ENCODE data around the gene TRPV4.
A peak's percentile ranks its signal among the peaks of the same experiment; 100 is the strongest.
"Not testable (repeated sequence)": the region's sequence is repeated elsewhere in the genome, so short reads cannot be mapped to it uniquely, and the experiment has no call there.

The TRPV4 gene

DNA sequence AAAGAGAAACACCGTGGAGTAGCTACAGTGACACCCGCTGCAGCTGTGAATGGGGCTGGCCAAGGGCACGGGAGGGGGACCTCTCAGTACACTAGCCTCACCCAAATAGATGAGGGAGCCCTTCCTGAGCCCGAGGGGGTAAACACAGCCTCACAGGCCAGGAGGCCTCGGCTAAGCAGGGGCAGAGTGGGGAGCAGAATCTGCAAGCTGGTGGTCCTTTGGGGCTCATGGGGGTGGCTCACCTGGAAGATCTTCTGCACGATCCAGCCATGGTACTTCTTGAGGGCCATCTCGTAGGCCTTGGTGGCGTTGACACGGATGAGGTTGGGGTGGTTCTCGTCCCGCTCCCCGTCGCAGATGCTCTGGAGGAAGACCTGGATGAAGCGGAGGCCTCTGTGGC is 22.2 kb upstream of the TRPV4 start:
- no peak for DNase-seq (ENCODE audit: insufficient read length)
- no peak for FAIRE-seq
- no peak for TF ChIP-seq POLR2AphosphoS5 (IDR thresholded peaks at IDR 0.05; ENCODE audit: low read depth, low read length)
- no peak for TF ChIP-seq TAF1 (IDR thresholded peaks at IDR 0.05; ENCODE audit: borderline replicate concordance, low read depth, low read length)
- no peak for TF ChIP-seq POLR2A (IDR thresholded peaks at IDR 0.05; ENCODE audit: low read depth, low read length)

GRCh38 chr12:109850518-109850917 is 17.3 kb upstream of the TRPV4 start:
- not testable (repeated sequence) for FAIRE-seq; DNase-seq (ENCODE audit: insufficient read length)

GRCh38 chr12:109847142-109847735 is 14.0 kb upstream of the TRPV4 start:
- no peak for FAIRE-seq
- no peak for TF ChIP-seq TAF1 (IDR thresholded peaks at IDR 0.05; ENCODE audit: borderline replicate concordance, low read depth, low read length)
- TF ChIP-seq POLR2AphosphoS5 (IDR thresholded peaks at IDR 0.05; ENCODE audit: low read depth, low read length) = no peak
- no peak for TF ChIP-seq POLR2A (IDR thresholded peaks at IDR 0.05; ENCODE audit: low read depth, low read length)
- no peak for DNase-seq (ENCODE audit: insufficient read length)

DNA sequence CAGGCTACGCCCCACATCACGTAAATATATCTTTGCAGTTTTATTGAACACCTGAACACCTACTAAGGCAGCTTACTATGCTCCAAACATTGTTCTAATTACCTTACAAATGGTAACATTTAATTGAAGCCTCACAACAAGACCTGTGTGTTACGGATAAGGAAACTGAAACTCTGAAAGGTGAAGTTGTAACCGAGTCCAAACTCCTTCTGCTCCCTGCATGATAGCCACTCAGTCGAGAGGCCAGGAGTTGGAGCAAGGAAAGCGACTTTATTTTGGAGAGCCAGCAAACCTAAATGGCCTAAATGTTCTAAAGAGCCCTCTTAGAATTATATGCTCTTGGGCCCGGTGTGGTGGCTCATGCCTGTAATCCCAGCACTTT is 12.6 kb upstream of the TRPV4 start:
- TF ChIP-seq POLR2A (IDR thresholded peaks at IDR 0.05; ENCODE audit: low read depth, low read length) = no peak
- no peak for TF ChIP-seq TAF1 (IDR thresholded peaks at IDR 0.05; ENCODE audit: borderline replicate concordance, low read depth, low read length)
- TF ChIP-seq POLR2AphosphoS5 (IDR thresholded peaks at IDR 0.05; ENCODE audit: low read depth, low read length) = no peak
- DNase-seq (ENCODE audit: insufficient read length) (no peak), FAIRE-seq (no peak)

- DNase-seq (ENCODE audit: insufficient read length) = peak; percentile 94
- TF ChIP-seq POLR2A (IDR thresholded peaks at IDR 0.05; ENCODE audit: low read depth, low read length) (no peak), POLR2AphosphoS5 (IDR thresholded peaks at IDR 0.05; ENCODE audit: low read depth, low read length) (no peak), TAF1 (IDR thresholded peaks at IDR 0.05; ENCODE audit: borderline replicate concordance, low read depth, low read length) (no peak)
- FAIRE-seq = peak; percentile 93
These were observed 12.0 kb upstream of the TRPV4 start for GRCh38 chr12:109844983-109845823.

- no peak for DNase-seq (ENCODE audit: insufficient read length)
- TF ChIP-seq POLR2AphosphoS5 (IDR thresholded peaks at IDR 0.05; ENCODE audit: low read depth, low read length) = no peak
- TF ChIP-seq TAF1 (IDR thresholded peaks at IDR 0.05; ENCODE audit: borderline replicate concordance, low read depth, low read length) = no peak
- TF ChIP-seq POLR2A (IDR thresholded peaks at IDR 0.05; ENCODE audit: low read depth, low read length) = no peak
- FAIRE-seq = no peak
These were observed 10.9 kb upstream of the TRPV4 start for GRCh38 chr12:109844091-109844490.

- FAIRE-seq (no peak), DNase-seq (ENCODE audit: insufficient read length) (no peak)
- TF ChIP-seq POLR2AphosphoS5 (IDR thresholded peaks at IDR 0.05; ENCODE audit: low read depth, low read length) (no peak), POLR2A (IDR thresholded peaks at IDR 0.05; ENCODE audit: low read depth, low read length) (no peak), TAF1 (IDR thresholded peaks at IDR 0.05; ENCODE audit: borderline replicate concordance, low read depth, low read length) (no peak)
These were observed 8.8 kb upstream of the TRPV4 start for GRCh38 chr12:109842021-109842420.

GRCh38 chr12:109841356-109841755 is 8.2 kb upstream of the TRPV4 start:
- FAIRE-seq (no peak), DNase-seq (ENCODE audit: insufficient read length) (no peak)
- TF ChIP-seq POLR2AphosphoS5 (IDR thresholded peaks at IDR 0.05; ENCODE audit: low read depth, low read length) (no peak), POLR2A (IDR thresholded peaks at IDR 0.05; ENCODE audit: low read depth, low read length) (no peak), TAF1 (IDR thresholded peaks at IDR 0.05; ENCODE audit: borderline replicate concordance, low read depth, low read length) (no peak)

DNA sequence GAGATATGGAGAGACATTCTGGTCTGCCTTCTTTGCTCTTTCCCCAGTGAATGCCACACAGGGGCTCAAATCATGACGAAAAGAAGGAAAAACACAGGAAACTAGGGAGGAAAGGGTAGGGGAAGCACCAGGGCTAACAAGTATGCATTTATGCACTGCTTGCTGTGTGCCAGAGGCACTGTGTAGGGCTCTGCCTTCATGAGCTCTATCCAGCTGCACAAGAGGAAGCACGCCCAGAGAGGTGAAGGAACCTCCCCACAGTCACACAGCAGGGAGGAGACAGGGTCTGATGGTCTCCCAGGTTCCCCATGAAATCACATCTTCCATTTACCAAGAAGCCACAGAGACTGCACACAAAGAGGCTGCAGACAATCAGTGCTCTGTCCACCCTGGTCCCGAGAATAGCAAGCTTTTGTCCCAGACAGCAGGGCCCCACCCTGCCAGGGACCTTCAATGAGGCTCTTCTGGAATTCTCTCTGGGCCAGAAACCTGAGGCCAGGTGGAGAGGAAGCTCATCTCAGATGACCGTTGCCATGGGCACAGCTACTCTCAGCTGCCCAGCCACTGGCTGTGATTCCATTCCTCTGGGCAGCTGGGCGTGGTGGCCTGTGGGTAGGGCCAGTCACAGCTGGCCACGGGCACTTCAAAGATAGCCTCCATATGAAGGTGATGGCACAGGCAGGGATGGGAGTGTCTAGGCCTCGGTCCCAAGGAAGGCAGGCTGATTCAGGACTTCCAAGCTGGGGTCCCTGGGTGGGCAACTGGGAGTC is 7.3 kb upstream of the TRPV4 start:
- TF ChIP-seq POLR2AphosphoS5 (IDR thresholded peaks at IDR 0.05; ENCODE audit: low read depth, low read length) (no peak), TAF1 (IDR thresholded peaks at IDR 0.05; ENCODE audit: borderline replicate concordance, low read depth, low read length) (no peak), POLR2A (IDR thresholded peaks at IDR 0.05; ENCODE audit: low read depth, low read length) (no peak)
- DNase-seq (ENCODE audit: insufficient read length) (no peak), FAIRE-seq (no peak)

GRCh38 chr12:109839444-109839843 is 6.2 kb upstream of the TRPV4 start:
- no peak for FAIRE-seq

DNA sequence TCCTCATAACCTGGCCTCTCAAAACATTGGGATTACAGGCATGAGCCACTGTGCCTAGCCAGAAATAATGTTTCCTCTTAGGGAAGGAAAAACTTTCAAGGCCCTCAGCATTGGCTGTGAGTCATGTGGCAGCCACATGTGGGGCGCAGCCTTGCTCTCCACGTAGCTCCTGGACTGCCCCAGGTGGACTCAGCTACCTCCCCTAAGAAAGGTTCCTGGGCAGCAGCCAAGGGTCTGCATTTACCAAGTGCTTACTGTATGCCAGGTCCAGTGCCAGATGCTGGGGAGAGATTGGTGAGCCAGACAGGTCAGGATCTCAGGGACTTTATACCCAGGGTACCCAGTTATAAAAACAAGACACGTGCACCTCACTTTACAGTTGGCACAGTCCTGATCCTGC is 3.7 kb upstream of the TRPV4 start:
- FAIRE-seq (no peak), DNase-seq (ENCODE audit: insufficient read length) (no peak)
- no peak for TF ChIP-seq POLR2A (IDR thresholded peaks at IDR 0.05; ENCODE audit: low read depth, low read length)
- no peak for TF ChIP-seq POLR2AphosphoS5 (IDR thresholded peaks at IDR 0.05; ENCODE audit: low read depth, low read length)
- no peak for TF ChIP-seq TAF1 (IDR thresholded peaks at IDR 0.05; ENCODE audit: borderline replicate concordance, low read depth, low read length)

More at GRCh38 chr12:109839444-109839843, 6.2 kb upstream of the TRPV4 start:
- no peak for TF ChIP-seq POLR2A (IDR thresholded peaks at IDR 0.05; ENCODE audit: low read depth, low read length)
- no peak for TF ChIP-seq TAF1 (IDR thresholded peaks at IDR 0.05; ENCODE audit: borderline replicate concordance, low read depth, low read length)
- no peak for TF ChIP-seq POLR2AphosphoS5 (IDR thresholded peaks at IDR 0.05; ENCODE audit: low read depth, low read length)
- DNase-seq (ENCODE audit: insufficient read length) = no peak
